ENCODE measurements around the gene REPIN1.

Gene REPIN1

GRCh38 chr7:150337659-150338081 lies 31.0 kb upstream of the REPIN1 start:
- no peak for DNase-seq

- DNase-seq: no peak
Measured at GRCh38 chr7:150338166-150338829, 30.3 kb upstream of the REPIN1 start.

DNA sequence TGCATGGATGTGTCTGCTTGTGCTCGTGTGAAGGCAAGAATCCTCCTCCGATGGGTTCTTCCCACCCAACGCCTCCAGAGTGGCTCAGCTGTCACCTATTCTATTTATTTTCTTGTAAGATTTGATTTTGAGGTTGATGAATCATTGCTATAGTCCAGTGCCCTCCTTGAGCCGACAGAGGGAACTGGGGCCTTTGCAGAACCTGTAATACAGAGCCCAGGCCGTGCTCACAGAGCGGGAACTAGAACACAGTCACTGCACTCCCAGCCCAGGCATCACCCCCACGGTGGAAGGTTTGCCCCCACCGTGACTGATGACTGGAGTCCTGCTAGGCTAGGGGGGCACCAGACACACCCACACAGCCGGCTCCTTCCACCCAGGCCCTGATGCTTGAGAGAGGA lies 29.2 kb upstream of the REPIN1 start:
- DNase-seq: no peak

DNA sequence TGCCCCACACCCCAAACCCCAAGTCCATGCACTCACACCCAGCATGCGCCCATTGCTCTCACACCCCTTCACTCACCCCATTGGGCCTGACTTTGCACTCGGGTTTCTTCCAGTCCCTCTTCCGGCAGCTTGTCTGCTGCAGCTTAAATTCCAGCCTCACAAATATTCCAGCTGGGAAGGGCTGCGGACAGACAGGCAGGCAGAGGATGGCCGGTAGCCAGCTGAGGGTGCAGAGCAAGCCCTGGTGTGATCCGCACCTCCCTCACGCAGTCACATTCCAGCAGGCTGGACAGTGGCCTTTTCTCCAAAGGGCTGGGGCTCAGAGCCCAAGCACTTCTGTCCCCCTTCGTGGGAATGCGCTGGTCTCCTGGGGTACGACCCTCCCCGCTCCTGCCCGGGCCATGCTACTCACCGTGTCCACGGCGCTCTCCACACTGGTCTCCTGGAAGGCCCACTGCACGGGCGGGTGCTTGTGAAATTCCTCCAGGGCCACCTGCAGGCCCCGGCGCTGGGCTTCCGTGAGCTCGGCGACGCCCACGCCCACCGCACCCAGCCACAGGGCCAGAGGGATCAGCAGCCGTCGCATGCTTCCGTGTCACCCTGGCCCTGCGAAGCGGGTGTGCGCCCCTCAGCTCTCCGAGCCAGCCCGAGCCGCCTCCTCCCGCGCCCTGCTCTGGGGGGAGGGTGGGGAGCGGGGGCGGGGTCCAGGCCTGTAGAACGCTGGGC lies 28.4 kb upstream of the REPIN1 start:
- DNase-seq: no peak

GRCh38 chr7:150340875-150341262 lies 27.8 kb upstream of the REPIN1 start:
- no peak for DNase-seq

DNA sequence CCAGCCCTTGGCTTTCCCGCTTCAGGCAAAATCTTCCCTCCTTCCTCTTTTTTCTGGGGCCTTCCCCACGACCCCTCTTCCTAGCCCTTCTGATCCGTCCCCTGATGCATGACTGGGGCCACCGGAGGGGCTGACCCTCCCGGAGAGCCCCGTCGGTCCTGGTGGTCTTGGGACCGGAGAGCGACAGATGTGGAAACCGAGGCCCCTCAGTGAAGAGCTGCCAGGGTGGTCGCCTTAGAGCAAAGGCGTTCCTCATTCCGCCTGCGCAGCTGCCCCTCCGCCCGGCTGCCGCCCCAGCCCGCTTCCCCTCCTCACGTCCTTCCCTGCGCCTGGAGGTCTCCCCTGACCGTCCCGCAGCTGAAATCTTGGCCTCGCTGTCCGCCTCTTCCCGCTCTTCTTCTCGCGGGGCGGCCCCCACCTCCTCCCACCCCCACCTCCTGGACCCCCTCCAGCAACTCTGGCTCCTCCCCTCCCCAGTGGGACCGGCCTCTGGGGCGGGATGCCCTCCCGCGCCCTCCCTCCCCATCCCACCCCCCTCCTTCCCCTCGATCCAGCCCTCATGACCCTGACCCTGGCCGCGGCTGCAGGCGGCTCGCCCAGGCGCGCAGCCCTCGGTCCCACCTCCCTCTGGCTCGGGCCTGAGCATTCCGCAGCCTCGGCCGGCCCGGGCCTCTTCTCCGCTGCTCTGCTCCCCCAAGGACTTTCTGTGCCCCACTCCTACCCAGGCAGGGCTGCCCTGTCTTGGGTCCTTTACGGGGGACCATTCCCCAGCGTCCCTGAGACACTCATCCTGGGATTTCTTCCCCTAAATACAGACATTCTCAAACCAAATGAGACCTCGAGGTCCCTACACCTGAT lies 27.1 kb upstream of the REPIN1 start, which contains the start of gene RARRES2:
RARRES2 (minus strand) TSS at position 367 of the 858 bp plus-strand sequence. CDS start 1,020 bp downstream, outside the sequence.
- no peak for DNase-seq

DNA sequence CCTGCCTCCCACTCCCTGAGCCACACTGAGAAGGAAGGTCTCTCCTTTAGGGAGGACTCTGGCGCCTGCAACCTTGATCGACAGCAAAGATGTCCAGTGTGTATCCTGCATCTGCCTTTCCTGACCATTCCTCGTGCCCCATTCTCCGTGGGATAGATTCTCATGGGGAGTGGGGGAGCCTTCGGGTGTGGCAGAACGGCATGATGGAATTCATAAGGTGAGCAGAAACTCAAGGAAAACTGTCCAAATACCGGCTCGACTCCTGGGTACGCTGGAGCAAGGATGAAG lies 26.6 kb upstream of the REPIN1 start:
- DNase-seq: no peak

GRCh38 chr7:150343225-150343624 lies 25.4 kb upstream of the REPIN1 start:
- no peak for DNase-seq

DNA sequence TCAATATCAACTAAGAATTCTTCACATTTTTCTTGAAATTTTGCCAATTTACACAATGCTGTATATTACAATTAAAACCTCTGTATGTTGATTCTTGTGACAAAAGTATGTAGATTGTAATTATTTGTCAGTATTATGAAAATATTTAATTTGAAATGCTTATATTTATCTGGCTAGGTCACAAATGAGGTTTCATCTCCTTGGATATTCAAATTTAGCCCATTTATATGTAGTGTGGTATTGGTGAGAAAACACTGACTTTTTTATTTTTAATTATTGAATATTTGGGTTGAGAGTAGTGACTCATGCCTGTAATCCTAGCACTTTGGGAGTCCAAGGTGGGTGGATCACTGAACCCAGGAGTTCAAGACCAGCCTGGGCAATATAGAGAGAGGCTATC lies 24.3 kb upstream of the REPIN1 start:
- no peak for DNase-seq

GRCh38 chr7:150345012-150345411 lies 23.6 kb upstream of the REPIN1 start:
- no peak for DNase-seq

GRCh38 chr7:150346922-150347321 lies 21.7 kb upstream of the REPIN1 start:
- no peak for DNase-seq

- no peak for DNase-seq
Measured at GRCh38 chr7:150351587-150352194, 16.9 kb upstream of the REPIN1 start.

- no peak for DNase-seq
Measured at GRCh38 chr7:150355666-150356059, 13.0 kb upstream of the REPIN1 start.

- DNase-seq: peak in 1 of 5 donors; percentile 53
Measured at GRCh38 chr7:150356265-150356897, 12.2 kb upstream of the REPIN1 start.

GRCh38 chr7:150357270-150357669 lies 11.4 kb upstream of the REPIN1 start:
- DNase-seq: peak in 4 of 5 donors; percentile 40 to 65 (median 54)

DNA sequence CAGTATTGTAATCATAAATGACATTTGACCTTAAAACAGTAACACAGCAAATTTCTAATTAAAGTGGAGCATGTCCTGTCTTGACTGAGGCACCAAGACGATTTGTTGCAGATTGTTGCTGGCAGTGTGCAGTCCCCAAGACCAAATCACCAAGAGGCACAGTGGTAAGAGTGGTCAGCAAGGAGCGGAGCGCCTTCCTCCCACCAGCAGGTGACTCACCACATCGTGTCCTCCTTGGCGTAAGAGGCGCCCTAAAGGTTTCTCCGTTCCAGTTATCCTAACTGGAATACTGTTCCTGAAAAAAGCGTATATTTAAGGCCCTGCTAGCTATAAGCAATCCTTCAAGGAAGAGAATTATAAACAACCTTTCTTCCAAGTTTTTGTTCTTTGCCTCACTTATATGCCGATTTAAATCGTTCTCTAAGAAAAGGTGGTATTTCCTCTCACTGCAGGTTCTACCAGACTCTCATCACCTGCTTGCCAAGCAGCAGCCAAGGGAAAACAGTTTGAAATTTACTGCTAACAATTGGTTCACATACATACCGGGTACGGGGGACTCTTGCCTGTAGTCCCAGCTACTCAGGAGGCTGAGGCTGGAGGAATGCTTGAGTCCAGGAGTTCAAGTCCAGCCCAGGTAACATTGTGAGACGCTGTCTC lies 10.7 kb upstream of the REPIN1 start:
- DNase-seq: no peak

GRCh38 chr7:150358433-150358832 lies 10.2 kb upstream of the REPIN1 start:
- DNase-seq: no peak

DNA sequence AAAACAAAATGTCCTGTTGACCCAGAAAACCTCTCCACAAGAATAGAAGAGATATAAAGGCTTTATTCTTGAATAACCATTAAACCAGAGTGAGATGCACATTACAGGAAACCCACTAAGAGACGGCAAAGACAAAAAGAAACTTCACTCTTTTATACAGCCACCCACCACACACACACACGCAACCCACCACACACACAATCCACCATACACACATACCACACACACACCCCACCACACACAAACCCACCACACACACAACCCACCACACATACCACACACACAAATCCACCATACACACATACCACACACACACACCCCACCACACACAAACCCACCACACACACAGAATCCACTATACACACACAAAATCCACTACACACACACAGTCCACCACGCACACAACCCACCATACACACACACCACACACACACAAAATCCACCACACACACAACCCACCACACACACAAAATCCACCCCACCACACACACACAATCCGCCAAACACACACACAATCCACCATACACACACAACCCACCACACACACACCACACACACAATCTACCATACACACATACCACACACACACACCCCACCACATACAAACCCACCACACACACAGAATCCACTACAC lies 9.5 kb upstream of the REPIN1 start:
- DNase-seq: no peak

DNA sequence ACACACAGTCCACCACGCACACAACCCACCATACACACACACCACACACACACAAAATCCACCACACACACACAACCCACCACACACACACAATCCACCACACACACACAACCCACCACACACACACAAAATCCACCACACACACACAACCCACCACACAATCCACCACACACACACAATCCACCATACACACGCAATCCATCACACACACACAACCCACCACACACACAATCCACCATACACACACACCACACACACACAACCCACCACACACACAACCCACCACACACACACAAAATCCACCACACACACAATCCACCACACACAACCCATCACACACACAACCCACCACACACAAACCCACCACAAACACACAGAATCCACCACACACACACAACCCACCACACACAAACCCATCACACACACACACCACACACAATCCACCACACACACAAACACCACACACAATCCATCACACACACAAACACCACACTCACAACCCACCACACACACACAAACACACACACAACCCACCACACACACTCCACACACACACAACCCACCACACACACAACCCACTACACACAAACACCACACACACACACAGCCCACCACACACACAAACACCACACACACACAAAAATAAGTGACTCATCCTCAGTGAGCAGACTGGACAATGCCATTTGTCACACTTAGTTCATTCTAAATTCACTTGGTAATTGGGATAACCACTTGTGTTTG lies 8.8 kb upstream of the REPIN1 start:
- no peak for DNase-seq

DNA sequence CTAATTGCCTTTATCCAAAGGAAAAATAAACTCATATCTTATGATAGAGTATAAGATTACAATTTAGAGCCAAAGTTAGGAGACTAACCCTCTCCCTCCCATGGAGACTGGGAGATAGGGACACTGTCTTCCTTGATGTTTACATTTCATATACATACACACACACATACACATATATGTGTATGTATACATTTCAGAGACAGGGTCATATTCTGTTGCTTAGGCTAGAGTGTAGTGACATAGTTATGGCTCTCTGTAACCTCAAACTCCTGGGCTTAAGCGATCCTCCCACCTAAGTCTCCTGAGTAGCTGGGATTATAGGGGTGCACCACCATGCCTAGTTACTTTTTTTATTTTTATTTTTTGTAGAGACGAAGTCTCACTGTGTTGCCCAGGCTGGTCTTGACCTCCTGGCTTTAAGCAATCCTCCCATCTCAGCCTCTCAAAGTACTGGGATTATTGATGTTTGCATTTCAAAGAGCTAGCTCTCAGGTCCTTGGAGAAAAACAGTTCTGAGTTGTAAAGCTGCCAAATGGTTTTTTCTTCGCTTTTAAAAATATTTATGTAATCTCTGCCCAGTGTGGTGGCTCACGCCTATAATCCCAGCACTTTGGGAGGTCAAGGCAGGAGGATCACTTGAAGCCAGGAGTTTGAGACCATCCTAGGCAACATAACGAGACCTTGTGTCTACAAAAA lies 8.1 kb upstream of the REPIN1 start:
- DNase-seq: no peak
